ENCODE measurements around the gene ADH4.
"Not testable (repeated sequence)": the region's sequence is repeated elsewhere in the genome, so short reads cannot be mapped to it uniquely, and the experiment has no call there.

Gene ADH4

DNA sequence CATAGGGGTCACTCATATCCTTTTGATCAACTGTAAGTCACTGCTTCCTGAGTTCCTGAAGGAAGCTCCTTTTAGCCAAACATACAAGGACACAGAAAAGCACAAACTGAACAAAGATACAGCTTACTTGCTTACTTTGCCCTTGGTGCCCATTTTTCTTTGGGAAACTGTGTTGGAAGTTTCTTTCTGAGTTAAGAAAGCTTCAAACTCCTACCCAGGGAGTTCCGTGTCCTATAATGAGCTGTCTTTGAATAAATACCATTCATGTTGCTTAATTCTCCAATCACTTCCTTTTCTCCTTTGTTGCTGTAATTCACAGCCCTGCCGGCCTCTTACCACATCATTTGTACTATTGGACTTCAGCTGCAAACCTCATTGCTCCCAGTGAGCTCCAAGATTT is at the start of gene ADH4:
Gene ADH4 (minus strand): TSS at position 228 of the 400 bp plus-strand sequence. CDS start 75 bp downstream, at position 153.
- no peak for DNase-seq (ENCODE audit: low spot score)

- DNase-seq (ENCODE audit: low spot score): no peak
These were observed 46.2 kb upstream of the ADH4 start for GRCh38 chr4:99190336-99190735.

DNA sequence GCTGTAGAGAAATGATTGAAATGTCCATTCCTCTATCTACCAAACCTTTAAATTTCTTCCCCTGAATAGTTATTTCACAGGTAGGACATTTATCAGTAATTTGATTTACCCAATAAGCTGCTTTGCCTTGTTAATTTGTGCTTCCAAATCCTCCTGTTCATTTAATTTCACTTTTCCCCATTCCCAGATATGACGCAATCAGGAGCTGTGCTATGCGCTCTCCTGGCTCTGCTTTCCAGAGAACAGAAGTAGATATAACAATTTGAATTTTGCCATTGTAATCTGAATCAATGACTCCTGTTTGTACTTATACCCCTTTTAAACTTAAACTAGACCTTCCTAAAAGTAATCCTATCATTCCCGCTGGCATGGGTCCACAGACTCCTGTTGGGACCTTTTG is 45.8 kb upstream of the ADH4 start:
- DNase-seq (ENCODE audit: low spot score): not testable (repeated sequence)

GRCh38 chr4:99186029-99186428 is 41.9 kb upstream of the ADH4 start:
- DNase-seq (ENCODE audit: low spot score): no peak

DNA sequence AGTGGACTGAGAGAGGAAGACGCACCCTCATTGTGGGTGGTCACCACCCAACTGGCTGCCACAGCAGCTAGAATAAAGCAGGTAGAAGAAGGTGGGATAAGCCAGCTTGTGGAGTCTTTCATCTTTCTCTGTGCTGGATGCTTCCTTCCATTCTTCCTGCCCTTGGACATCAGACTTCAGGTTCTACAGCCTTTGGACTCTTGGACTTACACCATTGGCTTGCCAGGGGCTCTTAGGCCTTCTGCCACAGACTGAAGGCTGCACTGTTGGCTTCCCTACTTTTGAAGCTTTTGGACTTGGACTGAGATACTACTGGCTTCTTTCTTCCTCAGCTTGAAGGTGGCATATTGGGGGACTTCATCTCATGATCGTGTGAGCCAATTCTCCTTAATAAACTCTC is 41.5 kb upstream of the ADH4 start:
- DNase-seq (ENCODE audit: low spot score): no peak

GRCh38 chr4:99180382-99181070 is 36.4 kb upstream of the ADH4 start:
- no peak for DNase-seq (ENCODE audit: low spot score)

GRCh38 chr4:99179626-99180025 is 35.5 kb upstream of the ADH4 start:
- no peak for DNase-seq (ENCODE audit: low spot score)

GRCh38 chr4:99179178-99179577 is 35.1 kb upstream of the ADH4 start:
- DNase-seq (ENCODE audit: low spot score): no peak

GRCh38 chr4:99166544-99166943 is 22.4 kb upstream of the ADH4 start:
- no peak for DNase-seq (ENCODE audit: low spot score)

DNA sequence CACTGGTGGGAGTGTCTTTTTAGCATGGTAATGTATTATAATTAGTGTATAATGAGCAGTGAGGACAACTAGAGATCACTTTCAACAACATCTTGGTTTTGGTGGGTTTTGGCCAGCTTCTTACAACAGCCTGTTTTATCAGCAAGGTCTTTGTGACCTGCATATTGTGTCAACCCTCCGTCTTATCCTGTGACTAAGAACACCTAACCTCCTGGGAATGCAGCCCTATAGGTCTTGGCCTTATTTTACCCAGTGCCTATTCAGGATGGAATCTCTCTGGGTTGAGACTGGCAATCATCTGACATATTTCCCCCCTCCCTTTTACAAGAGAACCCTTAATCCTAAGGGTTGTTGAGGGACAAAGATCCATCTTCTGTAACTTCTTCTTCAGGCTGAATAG is 21.9 kb upstream of the ADH4 start:
- DNase-seq (ENCODE audit: low spot score): no peak

- no peak for DNase-seq (ENCODE audit: low spot score)
These were observed 17.4 kb upstream of the ADH4 start for GRCh38 chr4:99161373-99162099.

DNA sequence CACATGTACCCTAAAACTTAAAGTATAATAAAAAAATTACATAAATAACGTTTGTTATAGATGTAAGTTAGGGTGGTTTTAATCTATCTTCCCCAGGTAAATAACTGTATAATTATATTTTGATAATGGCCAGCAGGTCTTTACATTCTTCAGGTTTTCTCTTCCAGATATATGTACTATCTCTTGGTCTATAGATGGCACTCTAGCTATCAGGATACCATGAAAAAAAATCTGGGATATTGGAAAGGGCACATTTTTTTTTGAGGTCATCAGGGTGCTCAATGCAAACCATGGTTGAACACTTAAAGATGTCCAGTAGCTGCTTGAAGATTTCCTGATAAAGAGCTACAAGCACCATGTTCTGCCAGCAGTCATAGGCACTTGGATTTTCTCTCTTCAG is 15.6 kb upstream of the ADH4 start:
- DNase-seq (ENCODE audit: low spot score): no peak

DNA sequence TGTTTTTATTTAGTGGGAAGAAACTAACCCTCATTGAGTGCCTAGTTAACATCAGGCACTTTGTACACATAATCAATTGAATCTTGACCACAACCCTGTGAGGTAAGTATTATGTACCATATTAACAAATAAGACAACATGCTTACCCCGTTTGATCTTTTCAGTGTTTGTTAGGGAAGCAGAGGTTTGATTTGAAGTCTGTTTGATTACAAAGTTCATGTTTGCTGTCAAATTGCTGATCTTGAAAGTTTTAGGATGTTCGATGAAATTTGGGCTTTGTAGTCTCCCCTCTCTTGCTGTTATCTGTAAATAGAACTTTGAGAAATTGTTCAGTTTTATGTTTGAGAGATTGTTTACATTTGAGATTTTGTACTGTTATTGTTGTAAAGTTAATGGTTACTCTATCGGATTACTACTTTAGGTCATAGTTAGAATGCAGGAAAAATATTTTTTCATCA is 13.4 kb upstream of the ADH4 start:
- DNase-seq (ENCODE audit: low spot score): no peak

DNA sequence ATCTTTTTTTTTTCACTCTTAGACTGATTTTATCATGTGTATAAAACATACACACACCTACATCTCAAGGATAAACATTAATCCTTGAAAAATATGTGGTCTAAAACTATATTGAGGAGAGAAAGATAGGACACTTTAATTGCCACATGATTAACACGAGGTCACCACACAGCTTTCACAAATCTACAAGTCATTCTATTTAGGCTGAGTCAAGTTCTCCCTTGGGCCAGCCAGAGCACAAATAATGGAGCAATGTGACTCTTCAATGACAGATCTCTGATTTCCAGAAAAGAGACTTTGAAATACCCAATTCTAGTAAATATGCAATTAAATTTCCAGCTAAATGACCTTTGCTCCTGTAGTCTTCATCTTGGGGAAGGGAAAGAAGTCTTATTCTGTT is 12.9 kb upstream of the ADH4 start:
- DNase-seq (ENCODE audit: low spot score): no peak

DNA sequence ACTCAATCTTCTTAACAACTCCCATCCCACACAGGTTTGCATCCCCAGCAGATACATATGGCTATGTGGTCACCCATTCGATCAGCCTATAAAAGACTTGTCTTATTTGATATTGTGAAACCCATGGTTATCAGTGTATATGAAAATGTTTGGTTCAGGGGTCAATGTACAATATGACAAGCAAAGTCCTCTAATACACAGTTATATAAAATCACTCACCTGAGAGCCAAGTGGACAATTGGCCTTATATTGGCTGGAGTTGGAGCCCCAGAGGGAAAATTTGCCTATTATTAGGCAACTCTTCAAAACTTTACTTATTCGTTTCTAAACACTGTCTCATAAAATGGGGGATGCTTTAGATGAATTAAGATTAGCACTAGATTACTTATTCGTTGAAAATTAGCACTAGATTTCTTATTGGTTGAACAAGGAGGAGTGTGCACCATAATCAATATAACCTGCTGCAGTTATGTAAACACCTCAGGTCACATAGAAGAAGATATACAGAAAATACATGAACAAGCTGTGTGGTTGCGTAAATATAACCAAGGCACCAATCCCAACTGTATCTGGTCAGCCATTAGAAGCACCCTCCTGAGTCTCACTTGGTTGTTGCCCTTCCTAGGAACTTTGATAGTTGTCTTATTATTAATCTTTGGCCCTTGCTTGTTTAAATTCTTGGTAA is 10.7 kb upstream of the ADH4 start:
- DNase-seq (ENCODE audit: low spot score): no peak

DNA sequence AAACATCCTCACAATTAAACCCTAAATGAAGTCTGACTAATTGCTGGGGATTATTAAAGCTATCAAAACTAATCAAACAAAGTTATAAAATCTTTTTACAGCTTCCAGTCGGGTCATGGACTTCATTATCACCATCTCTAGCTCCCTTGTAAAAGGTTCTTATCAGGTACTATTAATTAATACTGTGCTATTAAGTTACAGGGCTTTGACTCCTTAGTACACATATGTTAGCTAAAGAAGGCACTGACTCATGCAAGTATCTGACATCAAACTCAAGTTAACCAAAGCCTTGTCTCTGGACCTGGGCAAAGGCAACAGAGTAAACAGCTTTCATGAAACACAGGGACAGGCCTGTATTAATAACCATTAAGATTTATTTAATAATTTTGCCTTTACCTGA is 7.9 kb upstream of the ADH4 start:
- no peak for DNase-seq (ENCODE audit: low spot score)

DNA sequence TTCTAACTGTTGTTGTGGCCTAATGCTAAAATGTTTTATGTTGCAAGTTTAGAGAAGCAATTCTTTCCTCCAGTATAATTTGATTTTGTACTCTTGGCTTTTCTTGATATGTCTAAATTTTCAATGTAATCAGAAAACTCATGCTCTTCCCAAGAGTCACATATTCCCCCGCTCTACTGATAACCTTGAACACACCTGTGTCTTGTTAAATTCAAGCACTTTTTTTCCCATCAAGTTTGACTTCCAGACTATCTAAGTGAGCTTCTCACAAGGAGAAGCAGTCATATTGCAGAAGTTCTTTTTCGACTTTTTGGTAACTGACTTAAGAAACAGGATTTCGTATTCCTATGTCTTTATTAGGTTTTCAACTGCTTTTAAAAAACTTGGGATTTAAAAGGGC is 7.4 kb upstream of the ADH4 start:
- DNase-seq (ENCODE audit: low spot score): no peak

DNA sequence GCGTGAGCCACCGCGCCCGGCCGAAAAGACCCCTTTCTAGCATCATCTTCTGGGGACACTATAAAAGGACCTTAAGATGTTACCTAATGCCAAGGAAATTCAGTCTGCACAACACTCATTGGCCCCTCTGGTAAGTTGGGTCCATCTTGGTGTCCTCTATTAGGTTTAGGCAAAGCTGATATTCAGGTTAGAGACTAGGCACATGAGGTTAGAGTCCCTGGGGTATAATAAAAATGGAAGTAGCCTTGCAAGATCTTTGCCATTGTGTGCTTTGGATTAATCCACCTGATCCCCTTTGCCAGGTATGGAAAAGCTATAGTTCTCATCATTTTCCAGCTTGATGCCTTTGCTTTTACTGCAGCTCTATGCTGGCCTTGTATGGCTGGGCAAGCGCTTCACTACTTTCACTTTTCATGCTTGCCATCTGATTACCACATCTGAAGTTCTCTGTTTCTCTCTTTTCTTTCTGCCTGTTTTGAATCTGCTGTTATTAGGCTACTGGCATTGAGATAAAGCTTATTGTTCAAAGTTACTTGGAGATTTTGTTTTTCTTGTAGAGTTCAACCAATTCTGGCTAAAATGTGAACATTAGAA is 5.4 kb upstream of the ADH4 start:
- DNase-seq (ENCODE audit: low spot score): no peak

- DNase-seq (ENCODE audit: low spot score): no peak
These were observed 4.5 kb upstream of the ADH4 start for GRCh38 chr4:99148550-99148949.

GRCh38 chr4:99144587-99144986 is 490 bp upstream of the ADH4 start:
- DNase-seq (ENCODE audit: low spot score): no peak

- no peak for DNase-seq (ENCODE audit: low spot score)
These were observed 7.8 kb downstream of the ADH4 start for GRCh38 chr4:99136329-99136728.

- DNase-seq (ENCODE audit: low spot score): no peak
These were observed 8.4 kb downstream of the ADH4 start for GRCh38 chr4:99135541-99136162.

Data from COLO829 (cell line).